HG03175 (cell line): ENCODE measurements around the gene MCOLN1.

ENCODE experiments used
- ATAC-seq: cut with Tn5 transposase; IDR thresholded peaks from one replicate; pipeline ENCODE4 v1.9.1; 2021; ENCODE audit warnings: mild to moderate bottlenecking, moderate library complexity; ENCODE audit not compliant: unreplicated experiment

MCOLN1 gene

GRCh38 chr19:7541828-7542443, 19.5 kb downstream of the MCOLN1 start:
- ATAC-seq = no peak

DNA sequence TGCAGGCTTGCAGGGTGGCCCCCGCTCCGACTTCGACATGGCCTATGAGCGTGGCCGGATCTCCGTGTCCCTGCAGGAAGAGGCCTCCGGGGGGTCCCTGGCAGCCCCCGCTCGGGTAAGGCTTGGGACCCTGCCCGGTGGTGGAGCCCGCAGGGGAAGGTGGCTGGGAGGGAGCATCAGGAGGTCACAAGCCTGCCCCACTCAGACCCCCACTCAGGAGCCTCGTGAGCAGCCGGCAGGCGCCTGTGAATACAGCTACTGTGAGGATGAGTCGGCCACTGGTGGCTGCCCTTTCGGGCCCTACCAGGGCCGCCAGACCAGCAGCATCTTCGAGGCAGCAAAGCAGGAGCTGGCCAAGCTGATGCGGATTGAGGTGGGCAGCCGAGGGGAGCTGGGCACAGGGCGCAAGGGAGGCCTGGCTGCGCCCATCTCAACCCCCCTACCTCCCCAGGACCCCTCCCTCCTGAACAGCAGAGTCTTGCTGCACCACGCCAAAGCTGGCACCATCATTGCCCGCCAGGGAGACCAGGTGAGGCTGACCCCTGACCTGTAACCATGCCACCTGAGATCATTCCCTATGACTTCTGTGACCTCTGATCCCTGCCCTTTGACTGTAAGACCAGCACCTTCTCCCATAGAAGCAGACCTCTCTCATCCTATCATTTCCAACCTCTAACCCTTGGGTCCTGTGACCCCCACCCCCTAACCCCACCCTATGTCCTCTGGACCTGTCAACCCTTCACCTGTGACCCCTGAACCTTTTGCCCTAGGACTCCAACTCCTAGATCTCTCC, 20.3 kb downstream of the MCOLN1 start:
- ATAC-seq = no peak

DNA sequence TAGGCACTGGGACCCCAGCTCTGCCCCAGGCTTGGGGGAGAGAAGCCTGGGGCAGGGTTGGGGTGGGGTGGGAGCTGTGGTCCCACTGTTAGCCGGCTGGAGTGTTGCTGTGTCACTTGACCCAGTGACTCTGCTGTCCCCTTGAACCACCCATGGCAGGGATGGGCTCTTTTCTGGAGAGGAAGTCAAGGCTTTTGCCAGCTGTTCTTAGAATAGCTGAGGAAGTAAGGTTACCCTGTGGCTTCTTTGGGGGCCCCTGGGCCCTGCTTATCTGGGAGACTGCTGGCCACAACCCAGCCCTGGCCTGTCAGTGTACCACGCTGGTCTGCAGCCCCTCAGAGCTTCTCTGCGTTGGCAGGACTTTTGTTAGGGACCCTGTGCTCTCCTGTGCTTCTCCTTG, 22.2 kb downstream of the MCOLN1 start:
- ATAC-seq = no peak

GRCh38 chr19:7545300-7545699, 22.9 kb downstream of the MCOLN1 start:
- no peak for ATAC-seq

DNA sequence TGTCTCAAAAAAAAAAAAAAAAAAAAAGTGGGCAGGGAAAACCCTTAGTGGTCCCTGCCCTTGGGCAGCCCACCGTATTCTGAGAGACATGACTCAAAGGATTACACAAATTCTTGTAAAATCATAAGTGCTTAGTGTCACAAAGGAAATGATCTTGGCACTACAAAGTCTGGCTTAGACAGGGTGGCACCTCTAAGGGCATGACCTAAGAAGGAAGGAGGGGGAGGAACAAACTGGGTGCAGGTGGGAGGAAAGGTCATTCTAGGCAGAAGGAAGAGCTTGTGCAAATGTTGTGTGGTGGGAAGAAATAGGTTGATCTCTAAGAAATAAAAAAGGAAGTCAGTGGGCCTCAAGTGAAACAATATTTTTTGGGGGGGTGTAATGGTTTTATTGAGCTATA, 23.5 kb downstream of the MCOLN1 start:
- ATAC-seq = no peak

- no peak for ATAC-seq
These were observed 24.7 kb downstream of the MCOLN1 start for GRCh38 chr19:7547159-7547558.

DNA sequence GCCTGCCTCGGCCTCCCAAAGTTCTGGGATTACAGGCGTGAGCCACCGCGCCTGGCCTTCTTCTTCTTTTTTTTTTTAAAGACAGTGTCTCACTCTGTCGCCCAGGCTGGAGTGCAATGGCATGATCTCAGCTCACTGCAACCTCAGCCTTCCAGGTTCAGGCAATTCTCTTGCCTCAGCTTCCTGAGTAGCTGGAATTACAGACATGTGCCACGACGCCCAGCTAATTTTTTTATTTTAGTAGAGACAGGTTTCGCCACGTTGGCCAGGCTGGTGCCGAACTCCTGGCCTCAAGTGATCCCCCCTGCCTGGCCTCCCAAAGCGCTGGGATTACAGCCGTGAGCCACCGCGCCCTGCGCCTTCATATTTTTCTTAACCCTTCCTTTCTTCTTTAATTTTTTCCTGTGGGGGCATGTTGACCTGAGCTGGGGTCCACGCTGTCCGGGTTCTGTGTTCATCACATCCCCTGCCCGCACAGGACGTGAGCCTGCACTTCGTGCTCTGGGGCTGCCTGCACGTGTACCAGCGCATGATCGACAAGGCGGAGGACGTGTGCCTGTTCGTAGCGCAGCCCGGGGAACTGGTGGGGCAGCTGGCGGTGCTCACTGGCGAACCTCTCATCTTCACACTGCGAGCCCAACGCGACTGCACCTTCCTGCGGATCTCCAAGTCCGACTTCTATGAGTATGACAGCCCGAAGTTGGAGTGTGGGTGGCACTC, 27.2 kb downstream of the MCOLN1 start:
- no peak for ATAC-seq

- no peak for ATAC-seq
These were observed 27.8 kb downstream of the MCOLN1 start for GRCh38 chr19:7550169-7550770.

- ATAC-seq = no peak
These were observed 28.8 kb downstream of the MCOLN1 start for GRCh38 chr19:7550987-7551761.

- ATAC-seq = no peak
These were observed 30.4 kb downstream of the MCOLN1 start for GRCh38 chr19:7552781-7553180.

- no peak for ATAC-seq
These were observed 32.1 kb downstream of the MCOLN1 start for GRCh38 chr19:7554565-7554964.

GRCh38 chr19:7554990-7555864, 32.8 kb downstream of the MCOLN1 start:
- no peak for ATAC-seq

DNA sequence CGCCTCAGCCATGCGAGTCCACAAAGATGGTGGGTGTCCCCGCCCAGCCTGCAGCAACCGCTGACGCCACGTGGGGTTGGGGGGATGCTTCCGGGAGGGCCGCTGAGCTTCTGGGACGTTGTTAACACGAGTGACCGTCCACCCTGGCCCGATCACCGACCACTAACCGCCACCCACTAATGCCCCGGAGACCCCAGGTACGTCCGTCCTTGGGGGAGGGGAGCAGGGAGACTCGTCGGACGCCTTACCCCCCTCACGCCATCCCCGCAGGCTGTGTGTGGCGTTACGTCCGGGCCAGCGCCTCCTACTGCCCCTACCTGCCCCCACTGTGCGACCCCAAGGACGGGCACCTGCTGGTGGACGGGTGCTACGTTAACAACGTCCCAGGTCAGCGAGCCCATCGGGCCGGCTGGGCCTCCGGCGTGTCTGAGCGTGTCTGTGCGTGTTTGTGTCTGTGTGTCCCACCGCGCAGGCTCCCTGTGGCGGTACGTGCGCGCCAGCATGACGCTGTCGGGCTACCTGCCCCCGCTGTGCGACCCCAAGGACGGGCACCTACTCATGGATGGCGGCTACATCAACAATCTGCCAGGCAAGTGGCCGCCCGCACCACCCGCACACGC, 34.4 kb downstream of the MCOLN1 start:
- ATAC-seq = no peak

- no peak for ATAC-seq
These were observed 36.2 kb downstream of the MCOLN1 start for GRCh38 chr19:7558667-7559066.

DNA sequence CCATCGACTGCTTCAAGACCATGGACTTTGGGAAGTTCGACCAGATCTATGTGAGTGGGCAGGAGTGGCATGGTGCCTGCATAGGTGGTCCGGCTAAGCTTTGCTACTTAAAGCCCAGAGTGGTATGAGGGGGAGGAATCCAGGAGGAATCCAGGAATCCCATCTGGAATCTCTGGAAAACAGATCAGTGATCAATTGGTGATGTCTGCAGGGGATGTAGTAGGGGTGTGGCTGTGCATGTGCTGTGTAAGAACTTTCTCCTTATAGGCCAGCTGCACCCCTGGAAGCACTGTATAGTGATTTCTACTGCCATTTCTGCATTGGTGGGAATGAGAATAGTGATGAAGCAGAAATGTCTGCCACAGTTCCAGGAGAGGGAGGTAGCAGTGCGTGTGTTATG, 36.7 kb downstream of the MCOLN1 start:
- no peak for ATAC-seq

DNA sequence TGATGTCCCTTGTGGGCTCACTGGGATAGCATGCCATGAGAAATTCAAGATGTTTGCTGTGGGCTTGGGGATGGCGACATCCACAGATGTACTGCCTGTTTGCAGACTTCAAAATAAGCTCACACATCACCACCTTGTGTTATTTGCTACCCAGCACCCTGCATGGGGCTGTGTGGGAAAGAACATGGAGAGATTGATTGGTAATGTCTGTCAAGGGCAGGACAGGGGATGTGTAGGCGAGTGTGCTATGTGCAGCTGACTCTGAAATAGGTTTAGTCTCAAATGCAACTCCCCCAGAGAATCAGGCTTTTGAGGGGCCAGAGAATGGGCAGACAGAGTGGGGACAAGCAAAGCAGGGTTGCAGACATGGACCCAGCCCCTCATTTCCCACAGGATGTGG, 37.8 kb downstream of the MCOLN1 start:
- no peak for ATAC-seq

- ATAC-seq = no peak
These were observed 38.9 kb downstream of the MCOLN1 start for GRCh38 chr19:7561325-7561724.

DNA sequence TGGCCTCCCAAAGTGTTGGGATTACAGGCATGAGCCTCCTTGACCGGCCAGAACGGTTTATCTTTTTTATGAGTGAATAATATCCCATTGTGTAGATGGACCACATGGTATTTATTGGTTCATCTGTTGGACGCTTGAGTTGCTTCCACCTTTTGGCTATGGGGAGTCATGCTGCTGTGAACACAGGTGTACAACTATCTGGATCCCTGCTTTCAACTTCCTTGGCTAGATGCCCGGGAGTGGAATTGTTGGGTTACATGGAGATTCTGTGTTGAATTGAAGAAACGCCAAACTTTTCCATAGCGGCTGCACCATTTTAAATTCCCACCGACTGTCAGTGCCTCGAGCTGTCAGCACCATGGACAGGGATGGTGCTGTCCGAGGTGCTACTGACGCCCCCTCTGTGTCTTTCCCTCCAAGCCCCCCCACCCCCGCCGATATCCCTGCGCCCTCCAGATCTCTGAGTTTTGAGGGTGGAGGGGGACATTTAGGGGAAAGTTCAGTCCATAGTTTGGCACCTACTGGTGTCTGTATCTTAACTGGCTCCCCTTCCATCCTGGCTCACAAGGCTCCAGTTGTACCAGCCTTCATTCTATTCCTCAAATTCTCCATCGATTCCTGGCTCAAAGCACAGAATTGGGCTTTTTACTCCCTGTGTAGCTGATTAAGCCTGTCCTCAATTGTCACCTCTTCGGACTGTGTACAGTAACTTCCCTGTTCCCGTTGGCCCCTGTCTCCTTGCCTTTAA, 40.4 kb downstream of the MCOLN1 start:
- ATAC-seq = no peak

DNA sequence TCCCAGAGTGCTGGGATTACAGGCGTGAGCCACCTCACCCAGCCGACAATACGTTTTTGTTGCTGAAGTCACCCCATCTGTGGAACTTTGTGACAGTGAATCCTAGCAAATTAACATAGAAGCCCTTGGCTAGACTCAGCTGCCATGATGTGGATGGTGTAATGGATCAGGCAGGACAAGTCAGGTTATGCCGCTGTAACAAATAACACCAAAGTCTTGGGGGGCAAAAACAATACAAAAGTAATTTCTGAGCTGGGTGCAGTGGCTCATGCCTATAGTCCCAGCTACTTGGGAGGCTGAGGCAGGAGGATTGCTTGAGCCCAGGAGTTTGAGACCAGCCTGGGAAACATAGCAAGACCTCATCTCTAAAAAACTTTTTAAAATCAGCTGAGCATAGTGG, 42.4 kb downstream of the MCOLN1 start:
- ATAC-seq = no peak
